GM10248 (cell line): ENCODE measurements around the gene GALNT1.

Experiments used
- CTCF ChIA-PET: fragments of 300-600 bp; sonication (Branson Sonifier 250); formaldehyde crosslinking; extraction: SDS; loops from one replicate; lab custom pipeline; 2021; ENCODE audit warnings: antibody characterized with exemption; lab: Yijun Ruan, JAX
- POLR2A ChIA-PET: fragments of 350-650 bp; sonication (Branson Sonifier 250); formaldehyde crosslinking; extraction: SDS; loops from one replicate; lab custom pipeline; 2020; ENCODE audit warnings: antibody characterized with exemption; lab: Yijun Ruan, JAX
- DNase-seq: peaks from one replicate; pipeline ENCODE4 v3.0.0; 2012; ENCODE audit errors: extremely low spot score
- TF ChIP-seq, protein P1 (sequence below): IDR thresholded peaks from 2 replicates; pipeline ENCODE4 v1.5.1; 2012; ENCODE audit warnings: mild to moderate bottlenecking, low read depth; ENCODE audit errors: extremely low read depth, missing control alignments, control extremely low read depth

Gene GALNT1

DNA sequence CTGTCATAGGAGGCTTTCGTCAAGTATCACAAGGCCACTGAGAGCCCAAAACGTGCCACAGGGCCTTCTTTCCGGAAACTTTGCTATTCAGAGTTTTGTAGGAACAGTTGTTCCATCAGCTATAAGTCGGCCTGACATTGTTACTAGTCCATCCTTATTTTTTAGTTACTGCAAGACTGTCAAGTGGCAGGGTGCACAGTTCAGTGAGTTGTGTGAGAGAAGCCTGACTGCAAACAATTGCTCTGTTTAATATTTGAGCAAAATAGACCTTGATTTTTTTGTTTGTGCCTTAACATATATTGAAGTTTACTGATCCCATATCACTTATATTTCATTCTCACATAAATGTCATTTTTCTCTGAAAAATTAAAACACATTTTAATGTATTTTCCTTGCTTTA is 110.1 kb downstream of the GALNT1 start:
- ChIA-PET POLR2A (no interaction called here), CTCF (interaction anchor here (1.5 kb wide), 1 partner anchor 8 kb away, joined by 9 read pairs; no protein-coding TSS in a partner anchor)
- no peak for DNase-seq
- TF ChIP-seq, protein P1, sequence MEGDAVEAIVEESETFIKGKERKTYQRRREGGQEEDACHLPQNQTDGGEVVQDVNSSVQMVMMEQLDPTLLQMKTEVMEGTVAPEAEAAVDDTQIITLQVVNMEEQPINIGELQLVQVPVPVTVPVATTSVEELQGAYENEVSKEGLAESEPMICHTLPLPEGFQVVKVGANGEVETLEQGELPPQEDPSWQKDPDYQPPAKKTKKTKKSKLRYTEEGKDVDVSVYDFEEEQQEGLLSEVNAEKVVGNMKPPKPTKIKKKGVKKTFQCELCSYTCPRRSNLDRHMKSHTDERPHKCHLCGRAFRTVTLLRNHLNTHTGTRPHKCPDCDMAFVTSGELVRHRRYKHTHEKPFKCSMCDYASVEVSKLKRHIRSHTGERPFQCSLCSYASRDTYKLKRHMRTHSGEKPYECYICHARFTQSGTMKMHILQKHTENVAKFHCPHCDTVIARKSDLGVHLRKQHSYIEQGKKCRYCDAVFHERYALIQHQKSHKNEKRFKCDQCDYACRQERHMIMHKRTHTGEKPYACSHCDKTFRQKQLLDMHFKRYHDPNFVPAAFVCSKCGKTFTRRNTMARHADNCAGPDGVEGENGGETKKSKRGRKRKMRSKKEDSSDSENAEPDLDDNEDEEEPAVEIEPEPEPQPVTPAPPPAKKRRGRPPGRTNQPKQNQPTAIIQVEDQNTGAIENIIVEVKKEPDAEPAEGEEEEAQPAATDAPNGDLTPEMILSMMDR = no peak

DNA sequence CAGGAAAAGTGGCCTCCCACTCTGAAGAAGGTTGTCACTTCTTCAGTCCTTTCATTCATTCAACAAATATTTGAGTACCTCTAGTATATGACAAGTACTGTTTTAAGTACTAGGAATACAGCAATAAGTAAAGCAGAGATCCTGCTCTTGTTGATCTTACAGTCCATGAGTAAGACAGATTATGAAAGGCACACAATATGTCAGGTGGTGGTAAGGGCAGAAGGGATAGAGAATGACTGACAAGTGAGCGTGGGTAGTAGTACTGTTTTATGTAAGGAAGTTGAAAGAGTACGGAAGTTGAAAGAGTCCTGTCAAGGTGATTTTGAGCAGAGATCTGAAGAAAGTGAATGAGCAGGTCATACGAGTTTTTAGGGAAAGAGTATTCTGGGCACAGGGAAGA is 111.3 kb downstream of the GALNT1 start:
- CTCF ChIA-PET = no interaction called here
- DNase-seq = no peak
- TF ChIP-seq, protein P1 = no peak
- POLR2A ChIA-PET = no interaction called here

DNA sequence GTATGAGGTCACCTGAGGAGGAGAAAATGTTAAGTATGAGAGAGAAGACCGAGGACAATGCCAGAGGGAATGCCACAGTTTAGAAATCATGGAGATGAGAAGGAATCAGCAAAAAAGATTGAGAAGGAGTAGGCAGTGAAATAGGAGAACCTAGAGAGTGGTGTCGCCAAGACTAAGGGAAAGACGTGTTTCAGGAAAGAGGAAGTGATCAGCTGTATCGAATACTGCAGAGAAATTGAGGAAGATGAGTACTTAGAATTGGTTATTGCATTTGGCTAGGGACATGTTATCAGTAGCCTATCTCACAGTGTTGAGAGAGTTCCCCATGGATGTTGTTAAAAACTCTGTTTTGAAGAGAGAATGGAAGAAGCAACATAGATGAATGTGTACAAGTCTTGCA is 112.3 kb downstream of the GALNT1 start:
- TF ChIP-seq, protein P1 = no peak
- ChIA-PET CTCF (no interaction called here), POLR2A (no interaction called here)
- no peak for DNase-seq

DNA sequence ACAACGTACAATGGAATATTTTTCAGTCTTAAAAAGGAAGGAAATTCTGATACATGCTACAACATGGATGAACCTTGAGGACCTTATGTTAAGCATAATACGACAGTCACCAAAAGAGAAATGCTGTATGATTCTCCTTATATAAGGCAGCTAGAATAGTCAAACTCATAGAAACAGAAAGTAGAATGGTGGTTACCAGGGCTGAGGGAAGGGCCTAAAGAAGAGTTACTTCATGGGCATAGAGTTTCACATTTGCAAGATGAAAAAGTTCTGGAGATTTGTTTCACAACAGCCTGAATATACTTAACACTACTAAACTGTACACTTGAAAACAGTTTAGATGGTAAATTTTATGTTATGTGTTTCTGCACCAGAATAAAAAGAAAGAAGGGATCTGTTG is 113.3 kb downstream of the GALNT1 start:
- TF ChIP-seq, protein P1 = no peak
- ChIA-PET CTCF (interaction anchor here (1.2 to 3.7 kb wide), 2 partner anchors 11 to 12 kb away, joined by 3 to 10 read pairs; no protein-coding TSS in a partner anchor), POLR2A (no interaction called here)
- no peak for DNase-seq

DNA sequence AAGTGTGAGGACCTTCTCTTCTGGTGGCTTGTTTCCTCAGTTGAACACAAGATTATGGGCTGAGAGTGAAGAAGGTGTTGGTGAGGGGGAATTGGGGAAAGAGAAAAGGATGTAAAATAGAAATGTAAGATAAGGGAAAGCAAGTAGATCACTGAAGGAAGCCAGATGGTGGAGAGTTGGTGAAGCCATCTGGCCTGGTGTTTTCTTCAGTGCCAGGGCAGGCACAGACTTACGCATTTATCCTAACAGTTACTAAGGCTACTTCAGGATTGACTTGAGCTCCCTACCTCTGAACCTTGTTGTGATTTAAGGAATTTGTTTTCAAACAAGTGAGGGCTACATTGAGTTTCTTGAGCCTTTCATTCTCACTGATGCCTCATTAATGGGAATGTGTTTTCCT is 113.8 kb downstream of the GALNT1 start:
- TF ChIP-seq, protein P1 = no peak
- ChIA-PET CTCF (interaction anchor here (1.2 to 3.7 kb wide), 3 partner anchors 11 to 13 kb away, joined by 3 to 10 read pairs (median 3); no protein-coding TSS in a partner anchor), POLR2A (no interaction called here)
- no peak for DNase-seq

DNA sequence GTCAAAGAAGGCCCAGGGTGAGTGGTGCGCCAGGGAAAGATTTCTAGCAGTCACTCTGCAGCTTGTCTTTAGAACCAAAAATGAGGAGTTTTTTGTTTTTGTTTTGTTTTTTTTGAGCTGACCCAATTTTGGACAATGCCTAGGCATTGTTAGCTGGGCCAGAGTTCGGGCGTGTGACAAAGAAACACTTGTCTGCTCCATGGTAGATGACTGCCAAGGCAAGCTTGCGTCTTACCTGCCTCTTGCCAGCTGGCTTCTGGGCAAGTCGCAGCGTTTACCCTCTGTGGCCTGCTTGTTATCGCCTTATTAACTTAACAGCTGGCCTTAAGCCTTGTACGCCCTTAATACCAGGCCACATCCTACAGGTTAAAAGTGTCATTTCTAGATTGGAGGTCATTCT is 114.3 kb downstream of the GALNT1 start:
- TF ChIP-seq, protein P1 = no peak
- ChIA-PET POLR2A (no interaction called here), CTCF (interaction anchor here (1.1 to 3.7 kb wide), 4 partner anchors 10 to 13 kb away, joined by 3 to 10 read pairs (median 3); no protein-coding TSS in a partner anchor)
- DNase-seq = no peak
